Measurements from ENCODE around the gene GK2. TPM values are rescaled to one million over a fixed set of nuclear protein-coding genes. Genes with fewer than 3 reads are reported as not detected.

The GK2 gene
- total and polyA plus RNA-seq, 4 donors: not detected

GRCh38 chr4:79446145-79446544 lies 38.1 kb upstream of the GK2 start:
- H3K9ac ChIP-seq (ENCODE audit: insufficient read depth in 1 of 2, low read length in 2 of 2): no peak overlapping the region
- DNase-seq (no peak), ATAC-seq (ENCODE audit: insufficient read depth, low FRiP score) (no peak)
- H3K27me3 ChIP-seq (ENCODE audit: control insufficient read depth in 3 of 3, insufficient read depth in 3 of 3, low read length in 2 of 3): no peaks in the 10 kb centered on the region
- H3K36me3 ChIP-seq (ENCODE audit: control insufficient read depth in 4 of 4, insufficient read depth in 4 of 4, low read length in 4 of 4): no peaks in the 10 kb centered on the region
- TF ChIP-seq, protein P1, sequence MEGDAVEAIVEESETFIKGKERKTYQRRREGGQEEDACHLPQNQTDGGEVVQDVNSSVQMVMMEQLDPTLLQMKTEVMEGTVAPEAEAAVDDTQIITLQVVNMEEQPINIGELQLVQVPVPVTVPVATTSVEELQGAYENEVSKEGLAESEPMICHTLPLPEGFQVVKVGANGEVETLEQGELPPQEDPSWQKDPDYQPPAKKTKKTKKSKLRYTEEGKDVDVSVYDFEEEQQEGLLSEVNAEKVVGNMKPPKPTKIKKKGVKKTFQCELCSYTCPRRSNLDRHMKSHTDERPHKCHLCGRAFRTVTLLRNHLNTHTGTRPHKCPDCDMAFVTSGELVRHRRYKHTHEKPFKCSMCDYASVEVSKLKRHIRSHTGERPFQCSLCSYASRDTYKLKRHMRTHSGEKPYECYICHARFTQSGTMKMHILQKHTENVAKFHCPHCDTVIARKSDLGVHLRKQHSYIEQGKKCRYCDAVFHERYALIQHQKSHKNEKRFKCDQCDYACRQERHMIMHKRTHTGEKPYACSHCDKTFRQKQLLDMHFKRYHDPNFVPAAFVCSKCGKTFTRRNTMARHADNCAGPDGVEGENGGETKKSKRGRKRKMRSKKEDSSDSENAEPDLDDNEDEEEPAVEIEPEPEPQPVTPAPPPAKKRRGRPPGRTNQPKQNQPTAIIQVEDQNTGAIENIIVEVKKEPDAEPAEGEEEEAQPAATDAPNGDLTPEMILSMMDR (IDR thresholded peaks at IDR 0.05; ENCODE audit: control extremely low read depth, extremely low read depth): no peak
- 89 to 93% methylated on average over 4 of the region's 4 CpGs for WGBS, 2 donors
- no peak overlapping the region for H3K27ac ChIP-seq (ENCODE audit: low read depth in 1 of 2, low read length in 1 of 2)
- no peak overlapping the region for H3K4me3 ChIP-seq
- no peaks in the 10 kb centered on the region for H3K9me3 ChIP-seq (ENCODE audit: control insufficient read depth in 4 of 4, insufficient read depth in 3 of 4, low read length in 3 of 4)
- H3K4me1 ChIP-seq (ENCODE audit: control insufficient read depth in 5 of 5, insufficient read depth in 5 of 5, low read length in 5 of 5): no peaks in the 10 kb centered on the region

DNA sequence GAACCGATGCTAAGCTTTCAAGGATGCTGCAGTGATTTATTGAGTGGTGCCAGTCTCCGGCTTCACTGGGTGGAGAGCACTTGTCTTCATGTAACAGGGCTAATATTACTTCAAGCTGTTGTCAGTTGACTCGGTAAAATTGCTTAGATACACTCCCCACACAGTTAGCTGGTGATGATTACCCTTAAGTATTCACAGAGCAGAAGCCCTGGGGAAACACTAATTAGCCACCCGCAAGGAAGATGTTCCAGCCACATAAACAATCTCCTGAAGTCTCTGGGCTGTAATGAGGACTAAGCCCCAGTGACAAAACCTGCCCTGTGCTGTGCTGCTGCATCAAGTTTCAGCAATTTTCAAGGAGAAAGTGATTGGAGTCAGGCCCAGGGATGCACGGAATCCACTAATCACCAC lies 37.3 kb upstream of the GK2 start:
- Histone ChIP-seq H3K9me3 (ENCODE audit: control insufficient read depth in 4 of 4, insufficient read depth in 3 of 4, low read length in 3 of 4) (no peaks in the 10 kb centered on the region), H3K27ac (ENCODE audit: low read depth in 1 of 2, low read length in 1 of 2) (no peak overlapping the region), H3K9ac (ENCODE audit: insufficient read depth in 1 of 2, low read length in 2 of 2) (no peak overlapping the region), H3K27me3 (ENCODE audit: control insufficient read depth in 3 of 3, insufficient read depth in 3 of 3, low read length in 2 of 3) (no peaks in the 10 kb centered on the region), H3K4me3 (no peak overlapping the region), H3K4me1 (ENCODE audit: control insufficient read depth in 5 of 5, insufficient read depth in 5 of 5, low read length in 5 of 5) (no peaks in the 10 kb centered on the region), H3K36me3 (ENCODE audit: control insufficient read depth in 4 of 4, insufficient read depth in 4 of 4, low read length in 4 of 4) (no peaks in the 10 kb centered on the region)
- ATAC-seq (ENCODE audit: insufficient read depth, low FRiP score) (no peak), DNase-seq (no peak)
- 56 to 73% methylated on average over 5 of the region's 5 CpGs for whole genome bisulfite sequencing, 2 donors
- TF ChIP-seq, protein P1 (IDR thresholded peaks at IDR 0.05; ENCODE audit: control extremely low read depth, extremely low read depth): no peak

DNA sequence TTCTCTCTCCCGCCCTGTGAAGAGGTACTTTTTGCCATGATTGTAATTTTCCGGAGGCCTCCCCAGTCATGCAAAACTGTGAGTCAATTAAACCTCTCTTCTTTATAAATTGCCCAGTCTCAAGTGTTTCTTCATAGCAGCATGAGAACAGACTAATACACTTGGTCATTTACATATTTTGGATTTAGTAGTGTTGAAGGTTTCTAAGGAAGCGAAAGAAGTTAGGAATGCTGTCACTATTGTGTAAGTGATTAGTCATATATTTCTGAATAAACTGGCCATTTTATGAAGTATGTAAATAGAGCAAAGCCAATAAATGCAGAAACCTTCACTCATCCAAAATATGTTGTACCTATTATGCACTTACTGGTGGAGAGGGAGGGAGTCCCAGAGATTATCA lies 34.4 kb upstream of the GK2 start:
- Histone ChIP-seq H3K9ac (ENCODE audit: insufficient read depth in 1 of 2, low read length in 2 of 2) (no peak overlapping the region), H3K27ac (ENCODE audit: low read depth in 1 of 2, low read length in 1 of 2) (no peak overlapping the region), H3K4me3 (no peak overlapping the region), H3K4me1 (ENCODE audit: control insufficient read depth in 5 of 5, insufficient read depth in 5 of 5, low read length in 5 of 5) (no peaks in the 10 kb centered on the region), H3K27me3 (ENCODE audit: control insufficient read depth in 3 of 3, insufficient read depth in 3 of 3, low read length in 2 of 3) (no peaks in the 10 kb centered on the region), H3K36me3 (ENCODE audit: control insufficient read depth in 4 of 4, insufficient read depth in 4 of 4, low read length in 4 of 4) (no peaks in the 10 kb centered on the region), H3K9me3 (ENCODE audit: control insufficient read depth in 4 of 4, insufficient read depth in 3 of 4, low read length in 3 of 4) (no peaks in the 10 kb centered on the region)
- TF ChIP-seq, protein P1 (IDR thresholded peaks at IDR 0.05; ENCODE audit: control extremely low read depth, extremely low read depth): no peak
- no peak for DNase-seq
- ATAC-seq (ENCODE audit: insufficient read depth, low FRiP score): no peak
- WGBS, 2 donors: 94 to 99% methylated on average over 3 of the region's 3 CpGs

- Histone ChIP-seq H3K4me3 (no peak overlapping the region), H3K27me3 (ENCODE audit: control insufficient read depth in 3 of 3, insufficient read depth in 3 of 3, low read length in 2 of 3) (no peaks in the 10 kb centered on the region), H3K9ac (ENCODE audit: insufficient read depth in 1 of 2, low read length in 2 of 2) (no peak overlapping the region), H3K36me3 (ENCODE audit: control insufficient read depth in 4 of 4, insufficient read depth in 4 of 4, low read length in 4 of 4) (no peaks in the 10 kb centered on the region), H3K9me3 (ENCODE audit: control insufficient read depth in 4 of 4, insufficient read depth in 3 of 4, low read length in 3 of 4) (no peaks in the 10 kb centered on the region), H3K27ac (ENCODE audit: low read depth in 1 of 2, low read length in 1 of 2) (no peak overlapping the region), H3K4me1 (ENCODE audit: control insufficient read depth in 5 of 5, insufficient read depth in 5 of 5, low read length in 5 of 5) (no peaks in the 10 kb centered on the region)
- DNase-seq: no peak
- 88 to 97% methylated on average over 1 of the region's 1 CpG for WGBS, 2 donors
- no peak for ATAC-seq (ENCODE audit: insufficient read depth, low FRiP score)
- TF ChIP-seq, protein P1 (IDR thresholded peaks at IDR 0.05; ENCODE audit: control extremely low read depth, extremely low read depth): no peak
Observed at GRCh38 chr4:79439489-79439888, 31.5 kb upstream of the GK2 start.

All from lung (tissue), 12 donors.